ENCODE measurements around the gene RIPK4. TPM values are rescaled to one million over a fixed set of nuclear protein-coding genes. Genes with fewer than 3 reads are reported as not detected.
"Not testable (repeated sequence)": the region's sequence is repeated elsewhere in the genome, so short reads cannot be mapped to it uniquely, and the experiment has no call there.

The RIPK4 gene
- total RNA-seq, 2 experiments from 2014 or later: 0.62 to 0.76 TPM

- no peak overlapping the region for H3K4me3 Mint-ChIP-seq
- H3K36me3 Mint-ChIP-seq: peaks cover 18% of the 10 kb centered on the region
Observed at GRCh38 chr21:41801321-41802197, 34.7 kb upstream of the RIPK4 start.

GRCh38 chr21:41800425-41801320 is 33.8 kb upstream of the RIPK4 start:
- no peak for DNase-seq
- Mint-ChIP-seq H3K27ac (no peak overlapping the region), H3K9me3 (no peaks in the 10 kb centered on the region), H3K36me3 (peaks cover 16% of the 10 kb centered on the region), H3K27me3 (no peaks in the 10 kb centered on the region), H3K4me3 (no peak overlapping the region), H3K4me1 (no peaks in the 10 kb centered on the region)

More at GRCh38 chr21:41801321-41802197, 34.7 kb upstream of the RIPK4 start:
- Mint-ChIP-seq H3K27ac (no peak overlapping the region), H3K4me1 (no peaks in the 10 kb centered on the region), H3K9me3 (peaks cover under 1% of the 10 kb centered on the region), H3K27me3 (peaks cover under 1% of the 10 kb centered on the region)
- no peak for DNase-seq

GRCh38 chr21:41799763-41800162 is 32.9 kb upstream of the RIPK4 start:
- Mint-ChIP-seq H3K36me3 (peaks cover 9% of the 10 kb centered on the region), H3K4me3 (no peak overlapping the region), H3K4me1 (no peaks in the 10 kb centered on the region), H3K9me3 (no peaks in the 10 kb centered on the region), H3K27me3 (no peaks in the 10 kb centered on the region), H3K27ac (no peak overlapping the region)
- no peak for DNase-seq

DNA sequence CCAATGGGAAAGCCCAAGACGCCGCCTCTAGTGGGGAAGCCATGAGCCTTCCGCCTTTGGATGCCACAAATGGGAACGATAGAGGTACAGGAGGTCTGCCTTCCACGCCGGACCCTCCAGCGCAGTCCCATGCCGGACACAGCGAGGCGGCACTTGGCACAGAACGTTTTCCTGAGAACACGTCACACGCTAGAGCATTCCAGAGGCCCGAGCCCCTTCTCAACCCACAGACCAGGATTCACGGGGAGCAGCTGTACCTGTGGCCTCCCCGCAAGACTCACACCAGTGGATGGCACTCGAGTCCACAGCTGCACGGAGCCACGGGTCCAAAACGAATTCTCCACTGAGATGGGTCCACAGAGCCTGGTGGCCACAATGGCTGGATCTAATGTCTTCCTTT is 31.5 kb upstream of the RIPK4 start:
- Mint-ChIP-seq H3K27me3 (peaks cover 6% of the 10 kb centered on the region), H3K4me3 (no peak overlapping the region), H3K27ac (no peak overlapping the region), H3K9me3 (peaks cover 4% of the 10 kb centered on the region), H3K4me1 (no peaks in the 10 kb centered on the region), H3K36me3 (peaks cover 9% of the 10 kb centered on the region)
- no peak for DNase-seq

- no peak overlapping the region for H3K4me3 Mint-ChIP-seq
- H3K27ac Mint-ChIP-seq: no peak overlapping the region
- no peak for DNase-seq
- peaks cover 9% of the 10 kb centered on the region for H3K36me3 Mint-ChIP-seq
- H3K4me1 Mint-ChIP-seq: no peaks in the 10 kb centered on the region
- peaks cover 13% of the 10 kb centered on the region for H3K9me3 Mint-ChIP-seq
- H3K27me3 Mint-ChIP-seq: peaks cover 17% of the 10 kb centered on the region
Observed at GRCh38 chr21:41796476-41797080, 29.7 kb upstream of the RIPK4 start.

GRCh38 chr21:41795726-41796125 is 28.9 kb upstream of the RIPK4 start:
- DNase-seq: no peak
- H3K4me1 Mint-ChIP-seq: no peaks in the 10 kb centered on the region
- peaks cover 20% of the 10 kb centered on the region for H3K27me3 Mint-ChIP-seq
- no peak overlapping the region for H3K4me3 Mint-ChIP-seq
- H3K27ac Mint-ChIP-seq: no peak overlapping the region
- peaks cover 16% of the 10 kb centered on the region for H3K9me3 Mint-ChIP-seq
- peaks cover 5% of the 10 kb centered on the region for H3K36me3 Mint-ChIP-seq

DNA sequence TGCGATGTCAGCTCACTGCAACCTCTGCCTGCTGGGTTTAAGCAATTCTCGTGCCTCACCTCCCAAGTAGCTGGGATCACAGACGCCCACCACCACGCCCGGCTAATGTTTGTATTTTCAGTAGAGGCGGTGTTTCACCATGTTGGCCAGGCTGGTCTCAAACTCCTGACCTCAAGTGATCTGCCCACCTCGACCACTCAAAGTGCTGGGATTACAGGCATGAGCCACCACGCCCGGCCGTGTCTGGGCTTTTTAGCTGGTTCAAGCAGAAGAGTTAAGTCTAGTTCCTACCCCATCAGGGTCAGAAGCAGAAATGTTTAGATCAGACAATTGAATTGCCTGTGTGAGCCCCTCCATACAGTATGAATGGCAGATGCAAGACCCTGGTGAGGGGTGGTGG is 27.7 kb upstream of the RIPK4 start:
- Mint-ChIP-seq H3K27me3 (peaks cover 25% of the 10 kb centered on the region), H3K4me1 (no peaks in the 10 kb centered on the region), H3K27ac (no peak overlapping the region), H3K4me3 (no peak overlapping the region), H3K9me3 (peaks cover 16% of the 10 kb centered on the region), H3K36me3 (peaks cover 5% of the 10 kb centered on the region)
- DNase-seq: no peak

- H3K4me1 Mint-ChIP-seq: no peaks in the 10 kb centered on the region
Observed at GRCh38 chr21:41792711-41793110, 25.9 kb upstream of the RIPK4 start.

DNA sequence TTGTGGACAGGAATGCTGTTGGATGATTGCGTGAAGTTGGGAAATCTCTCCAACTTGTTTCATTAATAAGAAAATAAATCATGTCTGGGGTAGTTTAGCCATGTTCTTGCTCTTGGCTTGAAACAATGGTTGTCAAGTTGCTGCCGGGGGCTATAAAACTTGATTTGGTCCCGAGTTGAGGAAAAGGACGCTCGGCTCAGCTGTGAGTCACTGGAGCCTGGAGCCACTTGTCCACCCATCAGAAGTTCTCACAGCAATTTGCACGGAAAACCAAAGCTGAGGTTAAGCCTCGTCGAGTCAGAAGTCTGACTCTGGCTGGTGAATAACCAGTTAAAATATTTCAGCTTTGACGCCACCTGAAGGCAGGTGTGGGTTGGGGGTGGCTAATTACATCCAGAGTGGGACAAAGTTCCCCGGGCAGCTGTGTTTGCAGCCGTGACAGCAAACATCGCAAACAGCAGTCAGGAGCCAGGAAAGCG is 19.7 kb upstream of the RIPK4 start:
- DNase-seq: no peak
- Mint-ChIP-seq H3K4me1 (peaks cover 10% of the 10 kb centered on the region), H3K27ac (no peak overlapping the region), H3K4me3 (no peak overlapping the region), H3K36me3 (no peaks in the 10 kb centered on the region), H3K27me3 (peaks cover 69% of the 10 kb centered on the region), H3K9me3 (peaks cover 2% of the 10 kb centered on the region)

More at GRCh38 chr21:41792711-41793110, 25.9 kb upstream of the RIPK4 start:
- no peak overlapping the region for H3K4me3 Mint-ChIP-seq
- DNase-seq: no peak
- peaks cover 5% of the 10 kb centered on the region for H3K36me3 Mint-ChIP-seq
- peaks cover 38% of the 10 kb centered on the region for H3K27me3 Mint-ChIP-seq
- no peak overlapping the region for H3K27ac Mint-ChIP-seq
- H3K9me3 Mint-ChIP-seq: peaks cover 16% of the 10 kb centered on the region

GRCh38 chr21:41785262-41785661 is 18.4 kb upstream of the RIPK4 start:
- H3K27ac Mint-ChIP-seq, DNase-seq, H3K9me3 Mint-ChIP-seq, H3K4me3 Mint-ChIP-seq, H3K4me1 Mint-ChIP-seq, H3K36me3 Mint-ChIP-seq: not testable (repeated sequence)
- peaks cover 78% of the 10 kb centered on the region for H3K27me3 Mint-ChIP-seq

DNA sequence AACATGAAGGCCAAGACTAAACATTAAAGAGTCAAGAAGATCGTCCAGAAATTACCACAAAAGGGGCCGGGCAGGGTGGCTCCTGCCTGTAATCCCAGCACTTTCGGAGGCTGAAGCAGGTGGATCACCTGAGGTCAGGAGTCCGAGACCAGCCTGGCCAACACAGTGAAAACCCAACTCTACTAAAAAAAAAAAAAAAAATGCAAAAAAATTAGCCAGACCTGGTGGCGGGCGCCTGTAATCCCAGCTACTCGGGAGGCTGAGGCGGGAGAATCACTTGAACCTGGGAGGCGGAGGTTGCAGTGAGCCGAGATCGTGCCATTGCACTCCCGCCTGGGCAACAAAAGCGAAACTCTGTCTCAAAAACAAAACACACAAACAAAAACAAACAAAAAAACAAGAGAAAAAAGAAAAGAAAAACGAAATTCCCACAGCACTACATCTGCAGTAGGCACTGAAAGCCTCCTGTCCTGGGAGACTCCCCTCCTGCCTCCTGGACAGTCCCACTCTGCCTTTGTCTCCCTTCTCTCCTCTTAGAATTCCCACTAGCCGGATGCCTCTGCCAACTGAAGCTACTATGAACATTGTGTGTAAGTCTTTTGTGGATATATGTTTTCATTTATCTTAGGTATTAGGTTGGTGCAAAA is 17.7 kb upstream of the RIPK4 start:
- no peak for DNase-seq
- Mint-ChIP-seq H3K27ac (no peak overlapping the region), H3K36me3 (no peaks in the 10 kb centered on the region), H3K4me3 (no peak overlapping the region), H3K9me3 (no peaks in the 10 kb centered on the region), H3K27me3 (peaks cover 78% of the 10 kb centered on the region), H3K4me1 (peaks cover 10% of the 10 kb centered on the region)

DNA sequence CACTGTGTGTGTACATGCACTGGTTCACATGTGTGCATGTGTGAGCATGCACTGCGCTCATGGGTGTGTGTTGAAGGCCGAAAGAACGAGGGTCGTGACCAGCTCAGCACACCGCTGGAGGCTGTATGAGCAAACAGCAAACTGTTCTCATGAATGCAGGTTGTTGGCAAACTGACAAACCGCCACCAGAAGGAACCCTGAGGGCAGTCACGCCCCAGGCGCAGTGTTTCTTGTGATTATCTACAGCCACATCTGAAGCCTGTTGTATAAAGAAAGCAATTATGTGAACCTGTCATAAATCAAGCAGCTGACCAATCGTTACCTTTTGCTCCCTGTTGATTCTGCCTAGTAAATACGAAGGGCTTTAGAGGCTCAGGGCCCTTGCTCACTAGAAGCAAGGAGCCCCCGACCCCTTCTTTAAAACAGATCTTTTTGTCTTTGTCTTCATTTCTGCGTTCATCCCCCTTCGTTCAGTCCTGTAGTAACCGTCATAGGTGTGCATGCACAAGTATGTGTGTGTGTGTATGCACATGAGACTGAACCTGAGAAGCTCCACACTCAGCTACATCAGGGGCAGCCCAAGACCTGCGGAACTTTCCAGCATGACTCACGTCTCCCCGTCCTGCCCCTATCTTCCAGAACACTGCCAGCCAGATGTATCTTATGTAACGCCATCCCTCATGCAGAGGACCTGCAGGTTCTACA is 16.8 kb upstream of the RIPK4 start:
- no peak overlapping the region for H3K27ac Mint-ChIP-seq
- no peaks in the 10 kb centered on the region for H3K36me3 Mint-ChIP-seq
- DNase-seq: peak; percentile 19
- H3K4me3 Mint-ChIP-seq: no peak overlapping the region
- peaks cover 78% of the 10 kb centered on the region for H3K27me3 Mint-ChIP-seq
- peaks cover 12% of the 10 kb centered on the region for H3K4me1 Mint-ChIP-seq
- H3K9me3 Mint-ChIP-seq: no peaks in the 10 kb centered on the region

GRCh38 chr21:41781050-41781410 is 14.2 kb upstream of the RIPK4 start:
- H3K27ac Mint-ChIP-seq: no peak overlapping the region
- no peaks in the 10 kb centered on the region for H3K9me3 Mint-ChIP-seq
- no peak overlapping the region for H3K4me3 Mint-ChIP-seq
- no peaks in the 10 kb centered on the region for H3K36me3 Mint-ChIP-seq
- peaks cover 83% of the 10 kb centered on the region for H3K27me3 Mint-ChIP-seq
- no peak for DNase-seq
- peaks cover 12% of the 10 kb centered on the region for H3K4me1 Mint-ChIP-seq

Data from activated naive CD8-positive, alpha-beta T cell treated with anti-CD3 and anti-CD28 coated beads for 36 hours (primary cell).